NCI-H2107 (cell line): Measurements from ENCODE around the gene TAF5L.
A peak's percentile ranks its signal among the peaks of the same experiment; 100 is the strongest.
"Not testable (repeated sequence)": the region's sequence is repeated elsewhere in the genome, so short reads cannot be mapped to it uniquely, and the experiment has no call there.

Experiments
- DNase-seq: peaks from one replicate; lab custom pipeline; 2025; lab: John Stamatoyannopoulos, UW

Gene TAF5L

GRCh38 chr1:229642376-229642775 lies 16.5 kb upstream of the TAF5L start:
- DNase-seq, result no peak

GRCh38 chr1:229641306-229641705 lies 15.4 kb upstream of the TAF5L start:
- DNase-seq, result no peak

DNA sequence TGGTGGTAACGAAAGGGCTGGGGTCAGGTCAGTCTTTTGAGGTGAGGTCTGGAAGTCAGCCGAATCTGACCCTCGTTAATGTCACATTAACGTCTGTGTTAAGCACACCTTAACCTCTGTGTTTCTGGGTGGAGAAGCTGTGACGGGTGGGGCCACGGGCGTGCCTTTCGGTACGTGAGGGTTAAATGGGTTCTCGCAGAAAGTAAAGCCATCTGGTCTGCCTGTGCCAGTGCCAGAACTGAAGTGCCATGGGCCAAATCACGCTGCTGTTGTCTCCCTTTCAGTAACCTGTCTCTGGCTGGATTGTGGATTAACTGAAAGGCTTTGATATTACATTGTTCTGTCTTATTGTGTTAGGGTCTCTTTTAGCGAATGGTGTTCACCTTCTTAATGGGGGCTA lies 14.5 kb upstream of the TAF5L start:
- DNase-seq, result no peak

GRCh38 chr1:229637746-229638145 lies 11.8 kb upstream of the TAF5L start:
- DNase-seq, result no peak

DNA sequence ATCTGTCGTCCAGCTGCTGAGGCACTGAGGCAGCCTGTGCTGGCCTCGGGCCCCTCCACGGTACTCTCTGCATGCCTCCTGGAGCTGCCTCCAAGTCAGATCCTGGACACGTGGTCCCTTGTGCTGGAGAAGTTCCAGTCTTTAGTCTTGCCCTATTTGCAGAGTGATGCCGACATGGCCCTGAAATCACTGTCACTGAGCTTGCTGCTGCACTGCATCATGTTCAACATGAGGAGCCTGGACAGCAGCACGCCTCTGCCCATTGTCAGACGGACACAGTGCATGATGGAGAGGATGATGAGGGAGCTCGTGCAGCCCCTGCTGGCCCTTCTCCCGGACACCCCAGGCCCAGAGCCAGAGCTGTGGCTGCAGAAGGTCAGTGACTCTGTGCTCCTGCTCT lies 10.1 kb upstream of the TAF5L start:
- no peak for DNase-seq

- DNase-seq, result no peak
Measured at GRCh38 chr1:229631966-229632365, 6.0 kb upstream of the TAF5L start.

DNA sequence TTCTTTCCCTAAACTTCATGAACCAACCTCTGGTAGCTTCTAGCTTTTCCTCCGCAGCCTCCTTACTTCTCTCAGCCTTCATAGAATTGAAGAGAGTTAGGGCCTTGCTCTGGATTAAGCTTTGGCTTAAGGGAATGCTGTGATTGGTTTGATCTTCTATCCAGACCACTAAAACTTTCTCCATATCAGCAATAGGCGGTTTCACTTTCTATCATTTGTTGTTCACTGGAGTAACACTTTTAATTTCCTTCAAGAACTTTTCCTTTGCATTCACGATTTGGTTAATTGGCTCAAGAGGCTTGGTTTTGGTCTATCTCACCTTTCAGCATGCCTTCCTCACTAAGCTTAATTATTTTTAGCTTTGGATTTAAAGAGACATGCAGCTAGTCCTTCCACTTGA lies 5.2 kb upstream of the TAF5L start:
- no peak for DNase-seq

DNA sequence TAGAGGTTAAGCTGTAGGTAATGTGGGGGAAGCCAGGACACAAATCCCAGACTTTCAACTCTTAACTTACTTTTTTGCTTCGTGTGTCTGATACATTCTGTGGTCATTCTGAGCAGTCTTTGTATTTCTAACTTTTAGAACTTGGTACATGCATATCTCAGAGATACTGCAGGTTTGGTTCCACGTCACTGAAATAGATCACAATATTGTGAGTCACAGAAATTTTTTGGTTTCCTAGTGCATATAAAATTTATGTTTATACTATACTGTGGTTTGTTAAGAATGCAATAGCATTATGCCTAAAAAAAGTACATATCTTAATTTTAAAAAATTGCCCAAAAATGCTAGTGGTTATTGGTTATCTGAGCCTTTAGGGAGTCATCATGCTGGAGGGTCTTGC lies 3.3 kb upstream of the TAF5L start:
- no peak for DNase-seq

GRCh38 chr1:229627003-229627402 lies 1.1 kb upstream of the TAF5L start:
- DNase-seq, result no peak

- DNase-seq, result peak; percentile 59
Measured at GRCh38 chr1:229625071-229625914, 629 bp downstream of the TAF5L start.

DNA sequence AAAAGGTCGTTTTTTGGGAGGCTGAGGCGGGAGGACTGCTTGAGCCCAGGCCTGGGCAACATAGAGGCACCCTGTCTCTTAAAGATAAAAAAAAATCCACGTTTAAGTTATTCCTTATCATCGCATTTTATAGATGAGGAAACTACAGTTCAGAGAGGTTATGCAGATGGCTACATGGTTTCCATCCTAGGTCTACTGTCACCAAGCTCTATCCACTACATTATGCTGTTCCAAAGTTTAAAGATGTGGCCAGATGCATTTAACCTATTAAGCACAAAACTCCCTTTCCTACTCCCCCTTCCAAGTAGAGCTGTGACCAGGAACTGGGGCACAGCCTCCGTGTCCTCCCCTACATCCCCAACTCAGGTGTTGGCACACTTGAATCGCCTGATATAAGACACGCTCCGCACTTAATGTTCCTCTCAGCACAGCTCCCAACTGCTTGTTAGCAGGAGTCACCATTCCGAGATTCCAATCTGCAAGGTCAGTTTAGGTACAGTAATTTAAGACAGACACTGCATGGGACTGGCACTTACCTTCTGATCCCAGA lies 1.3 kb downstream of the TAF5L start:
- no peak for DNase-seq

- no peak for DNase-seq
Measured at GRCh38 chr1:229623838-229624237, 2.1 kb downstream of the TAF5L start.

GRCh38 chr1:229623225-229623624 lies 2.7 kb downstream of the TAF5L start:
- DNase-seq, result no peak

DNA sequence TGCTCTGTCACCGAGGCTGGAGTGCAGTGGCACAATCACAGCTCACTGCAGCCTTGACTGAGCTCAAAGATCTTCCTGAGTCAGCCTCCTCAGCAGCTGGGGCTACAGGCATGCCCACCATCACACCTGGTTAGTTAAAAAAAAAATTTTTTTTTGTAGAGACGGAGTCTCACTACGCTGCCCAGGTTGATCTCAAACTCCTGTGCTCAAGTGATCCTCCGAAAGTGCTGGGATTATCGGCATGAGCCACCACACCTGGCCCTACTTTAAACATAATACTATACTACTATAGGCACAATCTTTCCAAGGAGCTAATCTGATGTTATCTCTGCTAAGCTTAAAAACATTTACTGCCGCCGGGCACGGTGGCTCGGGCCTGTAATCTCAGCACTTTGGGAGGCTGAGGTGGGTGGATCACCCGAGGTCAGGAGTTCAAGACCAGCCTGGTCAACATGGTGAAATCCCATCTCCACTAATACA lies 3.2 kb downstream of the TAF5L start:
- DNase-seq, result not testable (repeated sequence)

GRCh38 chr1:229621663-229622062 lies 4.3 kb downstream of the TAF5L start:
- DNase-seq, result no peak

DNA sequence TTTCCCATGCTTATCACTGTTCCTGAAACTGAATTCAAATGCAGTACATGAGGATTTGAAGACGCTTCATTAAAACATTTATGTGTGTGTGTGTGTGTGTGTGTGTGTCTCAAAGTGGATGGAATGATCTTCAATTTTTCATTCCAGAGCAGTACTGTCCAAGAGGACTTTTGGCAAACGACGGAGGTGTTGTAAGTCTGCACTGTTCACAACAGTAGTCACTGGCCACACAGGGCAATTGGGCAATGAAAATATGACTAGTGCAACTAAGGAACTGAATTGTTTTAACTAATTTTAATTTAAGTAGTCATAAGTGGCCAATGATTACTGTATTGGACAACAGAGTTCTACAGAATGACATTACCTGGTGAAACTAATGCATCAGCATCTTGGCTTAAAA lies 5.0 kb downstream of the TAF5L start:
- no peak for DNase-seq

GRCh38 chr1:229619614-229620013 lies 6.3 kb downstream of the TAF5L start:
- no peak for DNase-seq

GRCh38 chr1:229619002-229619401 lies 6.9 kb downstream of the TAF5L start:
- no peak for DNase-seq

- no peak for DNase-seq
Measured at GRCh38 chr1:229617351-229618100, 8.4 kb downstream of the TAF5L start.

DNA sequence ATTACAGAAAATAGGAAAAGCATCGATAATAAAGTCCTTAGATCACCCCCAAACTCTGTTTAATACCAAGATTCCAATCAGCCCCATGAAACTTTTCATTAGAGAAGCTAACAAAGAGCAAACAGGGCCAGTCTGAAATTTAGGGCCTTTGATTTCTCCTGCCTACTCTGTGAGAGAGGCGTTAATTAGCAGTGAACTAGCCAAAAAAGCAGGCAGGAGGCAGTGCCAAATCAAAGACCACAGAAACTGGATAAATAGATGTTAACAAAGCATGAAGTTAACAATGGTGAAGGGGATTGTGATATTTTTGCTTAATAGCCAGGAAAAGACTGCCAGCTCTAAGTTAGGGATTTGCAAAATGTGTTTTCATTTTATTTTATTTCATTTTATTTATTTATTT lies 11.2 kb downstream of the TAF5L start:
- no peak for DNase-seq

- no peak for DNase-seq
Measured at GRCh38 chr1:229613938-229614337, 12.0 kb downstream of the TAF5L start.

- no peak for DNase-seq
Measured at GRCh38 chr1:229608590-229608989, 17.3 kb downstream of the TAF5L start.

GRCh38 chr1:229607370-229607769 lies 18.6 kb downstream of the TAF5L start:
- DNase-seq, result no peak
